ENCODE measurements around the gene GPATCH1. TPM values are rescaled to one million over a fixed set of nuclear protein-coding genes. Genes with fewer than 3 reads are reported as not detected.

The GPATCH1 gene
- total RNA-seq, 1 donor from 2014 or later = 8.7 TPM

DNA sequence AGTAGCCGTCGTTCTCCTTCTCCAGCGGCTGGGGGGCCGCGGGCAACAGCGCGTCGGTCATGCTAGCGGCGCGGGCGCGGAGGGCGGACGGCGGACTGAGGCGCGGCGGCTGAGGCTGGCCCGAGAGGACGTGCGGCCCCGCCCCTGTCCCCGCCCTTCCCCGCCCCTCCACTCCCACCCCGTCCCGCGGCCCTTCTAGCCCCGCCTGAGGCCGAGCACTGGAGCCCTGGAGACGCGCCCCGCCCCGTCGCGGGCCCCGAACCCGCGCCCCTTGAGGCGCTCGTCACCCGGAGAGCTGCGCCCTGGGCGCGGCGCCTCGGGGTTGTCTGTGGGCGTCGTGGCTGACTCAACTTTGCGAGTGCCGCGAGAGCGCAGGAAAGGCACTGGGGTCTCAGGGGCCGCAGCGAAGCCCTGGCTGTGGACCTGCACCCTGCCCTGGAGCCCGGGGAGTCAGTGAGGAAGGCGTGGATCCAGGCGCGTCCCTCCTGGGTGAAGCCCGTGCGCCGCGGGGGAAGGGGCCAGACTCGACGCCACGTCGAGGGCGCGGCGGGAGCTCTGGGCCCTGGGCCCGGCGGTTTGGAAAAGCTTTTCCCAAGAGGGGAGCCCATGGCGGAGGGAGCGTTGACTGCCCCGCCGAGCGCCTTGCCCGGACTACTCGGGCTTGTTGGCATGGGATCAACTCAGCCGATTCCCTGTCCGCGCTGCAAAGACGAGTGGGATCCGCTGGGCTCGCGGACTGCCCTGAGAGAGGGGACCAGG lies 16.0 kb upstream of the GPATCH1 start, which contains the start of gene RHPN2:
TSS of gene RHPN2 (minus strand) at position 97 of the 759 bp plus-strand sequence. CDS start at position 61, 36 bp downstream.
- no peaks in the 10 kb centered on the region for H3K36me3 Mint-ChIP-seq (ENCODE audit: low read depth, unreplicated experiment)
- H3K4me1 Mint-ChIP-seq (ENCODE audit: unreplicated experiment) = no peaks in the 10 kb centered on the region
- no peak within 1 kb of the TSS for H3K27ac Mint-ChIP-seq (ENCODE audit: unreplicated experiment)
- DNase-seq (ENCODE audit: low spot score) = peak; percentile 37
- TF ChIP-seq, protein P1, sequence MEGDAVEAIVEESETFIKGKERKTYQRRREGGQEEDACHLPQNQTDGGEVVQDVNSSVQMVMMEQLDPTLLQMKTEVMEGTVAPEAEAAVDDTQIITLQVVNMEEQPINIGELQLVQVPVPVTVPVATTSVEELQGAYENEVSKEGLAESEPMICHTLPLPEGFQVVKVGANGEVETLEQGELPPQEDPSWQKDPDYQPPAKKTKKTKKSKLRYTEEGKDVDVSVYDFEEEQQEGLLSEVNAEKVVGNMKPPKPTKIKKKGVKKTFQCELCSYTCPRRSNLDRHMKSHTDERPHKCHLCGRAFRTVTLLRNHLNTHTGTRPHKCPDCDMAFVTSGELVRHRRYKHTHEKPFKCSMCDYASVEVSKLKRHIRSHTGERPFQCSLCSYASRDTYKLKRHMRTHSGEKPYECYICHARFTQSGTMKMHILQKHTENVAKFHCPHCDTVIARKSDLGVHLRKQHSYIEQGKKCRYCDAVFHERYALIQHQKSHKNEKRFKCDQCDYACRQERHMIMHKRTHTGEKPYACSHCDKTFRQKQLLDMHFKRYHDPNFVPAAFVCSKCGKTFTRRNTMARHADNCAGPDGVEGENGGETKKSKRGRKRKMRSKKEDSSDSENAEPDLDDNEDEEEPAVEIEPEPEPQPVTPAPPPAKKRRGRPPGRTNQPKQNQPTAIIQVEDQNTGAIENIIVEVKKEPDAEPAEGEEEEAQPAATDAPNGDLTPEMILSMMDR (IDR thresholded peaks at IDR 0.05; ENCODE audit: unreplicated experiment) = no peak
- H3K27me3 Mint-ChIP-seq (ENCODE audit: unreplicated experiment) = peaks cover 5% of the 10 kb centered on the region
- H3K4me3 Mint-ChIP-seq (ENCODE audit: unreplicated experiment) = peak within 1 kb of the TSS; percentile 79
- no peaks in the 10 kb centered on the region for H3K9me3 Mint-ChIP-seq (ENCODE audit: unreplicated experiment)

DNA sequence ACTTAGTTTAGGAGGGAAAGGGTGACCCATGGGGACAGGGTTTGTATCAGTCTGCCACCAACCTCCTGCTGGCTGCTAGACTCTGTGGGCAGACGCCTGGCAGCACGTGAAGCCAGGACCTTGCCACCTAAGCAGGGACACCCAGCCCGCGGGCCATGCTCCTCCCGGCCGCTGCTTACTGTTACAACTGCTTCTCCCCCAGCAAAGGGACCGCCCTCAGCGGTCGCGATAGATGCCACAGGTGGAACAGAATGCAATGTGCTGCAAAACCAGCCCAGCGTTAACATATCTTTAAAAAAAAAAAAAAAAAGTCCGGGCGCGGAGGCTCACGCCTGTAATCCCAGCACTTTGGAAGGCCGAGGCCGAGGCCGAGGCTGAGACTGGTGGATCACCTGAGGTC lies 14.4 kb upstream of the GPATCH1 start:
- TF ChIP-seq, protein P1 (IDR thresholded peaks at IDR 0.05; ENCODE audit: unreplicated experiment) = no peak
- no peak for DNase-seq (ENCODE audit: low spot score)
- Mint-ChIP-seq H3K27me3 (ENCODE audit: unreplicated experiment) (peaks cover 3% of the 10 kb centered on the region), H3K4me1 (ENCODE audit: unreplicated experiment) (no peaks in the 10 kb centered on the region), H3K4me3 (ENCODE audit: unreplicated experiment) (peak overlapping the region; percentile 47), H3K36me3 (ENCODE audit: low read depth, unreplicated experiment) (no peaks in the 10 kb centered on the region), H3K27ac (ENCODE audit: unreplicated experiment) (no peak overlapping the region), H3K9me3 (ENCODE audit: unreplicated experiment) (no peaks in the 10 kb centered on the region)

DNA sequence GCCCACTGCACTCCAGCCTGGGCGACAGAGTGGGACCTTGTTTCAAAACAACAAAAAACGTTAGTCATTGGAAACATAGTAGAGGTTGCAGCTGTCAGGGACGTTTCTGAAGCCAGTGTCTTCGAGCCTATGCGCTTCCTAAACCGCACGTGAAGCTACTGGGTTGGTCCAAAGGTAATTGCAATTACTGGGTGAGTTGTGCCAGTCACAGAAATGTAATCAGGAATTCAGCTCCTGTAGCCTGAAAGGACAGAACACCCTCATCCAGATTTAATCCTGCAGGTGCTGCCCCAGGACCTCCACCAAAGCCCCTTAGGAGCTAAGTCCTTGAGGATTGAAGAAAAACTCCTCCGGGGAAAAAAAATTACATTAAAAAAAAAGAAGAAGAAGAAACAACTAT lies 13.9 kb upstream of the GPATCH1 start:
- Mint-ChIP-seq H3K36me3 (ENCODE audit: low read depth, unreplicated experiment) (no peaks in the 10 kb centered on the region), H3K27ac (ENCODE audit: unreplicated experiment) (no peak overlapping the region), H3K4me1 (ENCODE audit: unreplicated experiment) (no peaks in the 10 kb centered on the region), H3K4me3 (ENCODE audit: unreplicated experiment) (no peak overlapping the region), H3K9me3 (ENCODE audit: unreplicated experiment) (no peaks in the 10 kb centered on the region), H3K27me3 (ENCODE audit: unreplicated experiment) (peaks cover 3% of the 10 kb centered on the region)
- no peak for DNase-seq (ENCODE audit: low spot score)
- TF ChIP-seq, protein P1 (IDR thresholded peaks at IDR 0.05; ENCODE audit: unreplicated experiment) = no peak

DNA sequence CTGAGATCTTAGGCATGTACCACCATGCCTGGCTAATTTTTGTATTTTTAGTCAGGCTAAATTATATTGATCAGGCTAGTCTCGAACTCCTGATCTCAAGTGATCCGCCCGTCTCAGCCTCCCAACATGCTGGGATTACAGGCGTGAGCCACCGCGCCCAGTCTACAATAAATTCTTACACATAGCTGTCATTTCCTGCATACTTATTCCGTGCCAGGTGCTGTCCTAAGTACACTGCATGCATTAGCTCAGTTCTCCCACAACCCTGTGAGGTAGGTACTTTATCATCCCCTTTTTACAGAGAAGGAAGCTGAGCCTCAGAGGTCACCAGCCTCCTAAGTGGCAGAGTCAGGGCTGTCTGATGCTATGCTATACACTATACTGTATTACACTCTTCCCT lies 9.1 kb upstream of the GPATCH1 start:
- Mint-ChIP-seq H3K36me3 (ENCODE audit: low read depth, unreplicated experiment) (no peaks in the 10 kb centered on the region), H3K27ac (ENCODE audit: unreplicated experiment) (no peak overlapping the region), H3K4me1 (ENCODE audit: unreplicated experiment) (no peaks in the 10 kb centered on the region), H3K9me3 (ENCODE audit: unreplicated experiment) (no peaks in the 10 kb centered on the region), H3K27me3 (ENCODE audit: unreplicated experiment) (no peaks in the 10 kb centered on the region), H3K4me3 (ENCODE audit: unreplicated experiment) (no peak overlapping the region)
- TF ChIP-seq, protein P1 (IDR thresholded peaks at IDR 0.05; ENCODE audit: unreplicated experiment) = no peak
- no peak for DNase-seq (ENCODE audit: low spot score)

DNA sequence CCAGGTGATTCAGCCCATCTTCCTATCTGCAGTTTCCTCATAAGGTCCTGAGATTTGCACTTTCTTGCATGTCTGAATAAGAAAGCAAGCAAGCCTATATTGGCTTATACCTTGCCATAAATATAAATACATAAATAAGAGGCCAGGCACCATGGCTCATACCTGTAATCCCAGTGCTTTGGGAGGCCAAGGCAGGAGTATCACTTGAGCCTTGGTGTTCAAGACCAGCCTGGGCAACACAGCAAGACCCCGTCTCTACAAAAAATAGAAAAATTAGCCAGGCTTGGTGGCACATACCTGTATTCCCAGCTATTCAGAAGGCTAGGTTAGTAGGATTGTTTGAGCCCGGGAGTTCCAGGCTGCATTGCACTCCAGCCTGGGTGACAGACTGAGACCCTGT lies 5.5 kb upstream of the GPATCH1 start:
- H3K36me3 Mint-ChIP-seq (ENCODE audit: low read depth, unreplicated experiment) = no peaks in the 10 kb centered on the region
- no peak for DNase-seq (ENCODE audit: low spot score)
- H3K27me3 Mint-ChIP-seq (ENCODE audit: unreplicated experiment) = no peaks in the 10 kb centered on the region
- H3K4me1 Mint-ChIP-seq (ENCODE audit: unreplicated experiment) = no peaks in the 10 kb centered on the region
- no peak overlapping the region for H3K27ac Mint-ChIP-seq (ENCODE audit: unreplicated experiment)
- no peak overlapping the region for H3K4me3 Mint-ChIP-seq (ENCODE audit: unreplicated experiment)
- no peaks in the 10 kb centered on the region for H3K9me3 Mint-ChIP-seq (ENCODE audit: unreplicated experiment)
- TF ChIP-seq, protein P1 (IDR thresholded peaks at IDR 0.05; ENCODE audit: unreplicated experiment) = no peak

Measured in endothelial cell (in vitro differentiated cells).